ENCODE measurements around the gene RIC8B. TPM values are rescaled to one million over a fixed set of nuclear protein-coding genes. Genes with fewer than 3 reads are reported as not detected.

The RIC8B gene
- total RNA-seq, 1 experiment from 2014 or later, result 14.9 TPM

- Histone ChIP-seq H3K79me2 (ENCODE audit: low read depth) (no peaks in the 10 kb centered on the region), H3K9me2 (ENCODE audit: insufficient read depth) (no peaks in the 10 kb centered on the region), H3K9me3 (ENCODE audit: insufficient read depth, low read depth) (no peaks in the 10 kb centered on the region), H3K4me2 (no peak overlapping the region), H3F3A (ENCODE audit: insufficient read depth, low read depth) (no peaks in the 10 kb centered on the region), H2AFZ (no peak overlapping the region), H3K27me3 (ENCODE audit: insufficient read depth, low read depth) (no peaks in the 10 kb centered on the region), H3K27ac (no peak overlapping the region), H3K36me3 (ENCODE audit: low read depth) (no peaks in the 10 kb centered on the region), H3K4me1 (replicated peaks; ENCODE audit: insufficient read depth) (no peaks in the 10 kb centered on the region), H3K4me3 (no peak overlapping the region), H4K20me1 (ENCODE audit: insufficient read depth) (no peaks in the 10 kb centered on the region)
- ChIA-PET CTCF (no interaction called here), POLR2A (ENCODE audit: unreplicated experiment) (no interaction called here)
- no peak for DNase-seq
- no TSS peak for BruUV-seq (replicated peaks)
- TF ChIP-seq, protein P1, sequence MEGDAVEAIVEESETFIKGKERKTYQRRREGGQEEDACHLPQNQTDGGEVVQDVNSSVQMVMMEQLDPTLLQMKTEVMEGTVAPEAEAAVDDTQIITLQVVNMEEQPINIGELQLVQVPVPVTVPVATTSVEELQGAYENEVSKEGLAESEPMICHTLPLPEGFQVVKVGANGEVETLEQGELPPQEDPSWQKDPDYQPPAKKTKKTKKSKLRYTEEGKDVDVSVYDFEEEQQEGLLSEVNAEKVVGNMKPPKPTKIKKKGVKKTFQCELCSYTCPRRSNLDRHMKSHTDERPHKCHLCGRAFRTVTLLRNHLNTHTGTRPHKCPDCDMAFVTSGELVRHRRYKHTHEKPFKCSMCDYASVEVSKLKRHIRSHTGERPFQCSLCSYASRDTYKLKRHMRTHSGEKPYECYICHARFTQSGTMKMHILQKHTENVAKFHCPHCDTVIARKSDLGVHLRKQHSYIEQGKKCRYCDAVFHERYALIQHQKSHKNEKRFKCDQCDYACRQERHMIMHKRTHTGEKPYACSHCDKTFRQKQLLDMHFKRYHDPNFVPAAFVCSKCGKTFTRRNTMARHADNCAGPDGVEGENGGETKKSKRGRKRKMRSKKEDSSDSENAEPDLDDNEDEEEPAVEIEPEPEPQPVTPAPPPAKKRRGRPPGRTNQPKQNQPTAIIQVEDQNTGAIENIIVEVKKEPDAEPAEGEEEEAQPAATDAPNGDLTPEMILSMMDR (conservative IDR thresholded peaks at IDR 0.05), result no peak
- TF ChIP-seq EZH2 (IDR thresholded peaks at IDR 0.05; ENCODE audit: low read depth), result no peak
- intact Hi-C loops (cut with micrococcal nuclease; ENCODE audit: unreplicated experiment), result no loop called here
These were observed 115.6 kb downstream of the RIC8B start for GRCh38 chr12:106889950-106890626.

- Histone ChIP-seq H3K4me1 (replicated peaks; ENCODE audit: insufficient read depth) (no peaks in the 10 kb centered on the region), H3K4me2 (no peak overlapping the region), H3K79me2 (ENCODE audit: low read depth) (no peaks in the 10 kb centered on the region), H3K36me3 (ENCODE audit: low read depth) (no peaks in the 10 kb centered on the region), H3K9me2 (ENCODE audit: insufficient read depth) (no peaks in the 10 kb centered on the region), H3K9me3 (ENCODE audit: insufficient read depth, low read depth) (no peaks in the 10 kb centered on the region), H3K4me3 (no peak overlapping the region), H4K20me1 (ENCODE audit: insufficient read depth) (no peaks in the 10 kb centered on the region), H3K27me3 (ENCODE audit: insufficient read depth, low read depth) (no peaks in the 10 kb centered on the region), H3K27ac (no peak overlapping the region), H3F3A (ENCODE audit: insufficient read depth, low read depth) (no peaks in the 10 kb centered on the region), H2AFZ (no peak overlapping the region)
- no peak for TF ChIP-seq EZH2 (IDR thresholded peaks at IDR 0.05; ENCODE audit: low read depth)
- TF ChIP-seq, protein P1 (conservative IDR thresholded peaks at IDR 0.05), result no peak
- BruUV-seq (replicated peaks), result no TSS peak
- intact Hi-C loops (cut with micrococcal nuclease; ENCODE audit: unreplicated experiment), result no loop called here
- ChIA-PET CTCF (no interaction called here), POLR2A (ENCODE audit: unreplicated experiment) (no interaction called here)
- DNase-seq, result no peak
These were observed 117.6 kb downstream of the RIC8B start for GRCh38 chr12:106892075-106892474.

DNA sequence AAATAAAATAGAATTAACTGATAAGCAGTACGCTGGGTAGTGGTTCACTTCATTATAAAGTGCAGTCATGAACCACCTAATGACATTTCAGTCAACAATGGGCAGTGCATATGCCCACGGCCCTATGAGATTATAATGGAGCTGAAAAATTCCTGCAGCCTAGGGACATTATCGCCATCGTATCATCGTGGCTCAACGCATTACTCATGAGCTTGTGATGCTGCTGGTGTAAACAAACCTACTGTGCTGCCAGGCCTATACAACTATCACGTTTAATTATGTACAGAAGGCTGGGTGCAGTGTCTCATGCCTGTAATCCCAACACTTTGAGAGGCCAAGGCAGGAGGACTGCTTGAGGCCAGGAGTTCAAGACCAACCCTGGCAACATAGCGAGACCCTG, 119.0 kb downstream of the RIC8B start:
- Histone ChIP-seq H3K4me2 (no peak overlapping the region), H3K9me3 (ENCODE audit: insufficient read depth, low read depth) (no peaks in the 10 kb centered on the region), H3K4me3 (no peak overlapping the region), H3F3A (ENCODE audit: insufficient read depth, low read depth) (no peaks in the 10 kb centered on the region), H3K4me1 (replicated peaks; ENCODE audit: insufficient read depth) (no peaks in the 10 kb centered on the region), H3K27ac (no peak overlapping the region), H2AFZ (no peak overlapping the region), H3K9me2 (ENCODE audit: insufficient read depth) (no peaks in the 10 kb centered on the region), H3K79me2 (ENCODE audit: low read depth) (no peaks in the 10 kb centered on the region), H3K36me3 (ENCODE audit: low read depth) (no peaks in the 10 kb centered on the region), H4K20me1 (ENCODE audit: insufficient read depth) (no peaks in the 10 kb centered on the region), H3K27me3 (ENCODE audit: insufficient read depth, low read depth) (no peaks in the 10 kb centered on the region)
- no peak for DNase-seq
- ChIA-PET POLR2A (ENCODE audit: unreplicated experiment) (no interaction called here), CTCF (no interaction called here)
- intact Hi-C loops (cut with micrococcal nuclease; ENCODE audit: unreplicated experiment), result no loop called here
- BruUV-seq (replicated peaks), result no TSS peak
- TF ChIP-seq, protein P1 (conservative IDR thresholded peaks at IDR 0.05), result no peak
- no peak for TF ChIP-seq EZH2 (IDR thresholded peaks at IDR 0.05; ENCODE audit: low read depth)
